Uterus (tissue), 4 donors: Measurements from ENCODE around the gene DPY30. TPM values are rescaled to one million over a fixed set of nuclear protein-coding genes. Genes with fewer than 3 reads are reported as not detected.

Experiments used
- DNase-seq, 2 donors: peaks; one replicate each; pipeline ENCODE4 v3.0.0-alpha.2; 2019 to 2020
- H3K27ac ChIP-seq, 2 donors: fragments of 200-600 bp; sonication (generic); 1 replicate in 1 of 2; 2 replicates in 1 of 2; pipeline ENCODE4 v1.5.1; 2016 to 2018
- H3K27me3 ChIP-seq, 2 donors: fragments of 200-600 bp; sonication (generic); one replicate each; pipeline ENCODE4 v1.5.1; 2018 to 2019; ENCODE audit warnings: control low read depth in 1 of 2
- H3K36me3 ChIP-seq, 2 donors: fragments of 200-600 bp; sonication (generic); one replicate each; pipeline ENCODE4 v1.5.1; 2019; ENCODE audit warnings: control low read depth in 1 of 2
- H3K4me1 ChIP-seq, 2 donors: fragments of 200-600 bp; sonication (generic); one replicate each; pipeline ENCODE4 v1.5.1; 2018 to 2019; ENCODE audit warnings: control low read depth in 1 of 2
- H3K4me3 ChIP-seq, 2 donors: fragments of 200-600 bp; sonication (generic); 1 replicate in 1 of 2; 2 replicates in 1 of 2; pipeline ENCODE4 v1.5.1; 2018 to 2019; ENCODE audit warnings: mild to moderate bottlenecking in 1 of 2
- H3K9me3 ChIP-seq, 2 donors: fragments of 200-600 bp; sonication (generic); one replicate each; pipeline ENCODE4 v1.5.1; 2019; ENCODE audit warnings: control low read depth in 1 of 2
- CTCF ChIP-seq, 4 experiments: fragments of 200-600 bp in 2 of 4; fragments of 450-650 bp in 2 of 4; sonication (generic) in 2 of 4; IDR thresholded peaks; one replicate each; pipeline ENCODE4 v1.5.1; 2016 to 2019; ENCODE audit warnings: antibody characterized with exemption in 4 of 4, mild to moderate bottlenecking in 2 of 4, moderate library complexity in 1 of 4
- POLR2A ChIP-seq, 2 donors: fragments of 450-650 bp; IDR thresholded peaks; one replicate each; pipeline ENCODE4 v1.6.1; 2016; ENCODE audit warnings: antibody characterized with exemption in 2 of 2, mild to moderate bottlenecking in 1 of 2, moderate library complexity in 1 of 2
- intact Hi-C: fragments of 100-400 bp; cut with DNase I; formaldehyde crosslinking; loops from one replicate; pipeline ENCODE4 v1.15.1; 2023; ENCODE audit warnings: low total_unique reads
- total RNA-seq, 4 donors: library from RNA; depleted of rRNA in 3 of 4; stranded (reverse); fragments of >200 nt in 3 of 4; gene quantifications; one replicate each; pipeline versions ENCODE4 v1.1.0 to v1.2.4, GENCODE V29; 2014 to 2023
- donor health status: DM: yes; HTN: yes; CAD: no.

The DPY30 gene
- total RNA-seq, 4 donors from 2014 or later = 37.1 to 165 (median 43.4) TPM

DNA sequence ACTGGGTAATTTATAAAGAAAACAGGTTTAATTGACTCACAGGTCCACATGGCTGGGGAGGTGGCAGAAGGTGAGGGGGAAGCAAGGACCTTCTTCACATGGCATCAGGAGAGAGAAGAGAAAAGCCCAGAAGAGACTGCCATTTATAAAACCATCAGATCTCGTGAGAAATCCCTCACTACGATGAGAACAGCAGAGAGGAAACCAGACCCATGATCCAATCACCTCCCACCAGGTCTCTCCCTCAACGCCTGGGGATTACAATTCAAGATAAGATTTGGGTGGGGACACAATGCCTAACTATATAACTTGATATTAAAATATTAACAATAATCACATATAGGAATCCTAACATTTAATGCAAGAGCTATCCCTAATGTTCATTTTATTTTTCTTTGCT, 60.6 kb downstream of the DPY30 start:
- Histone ChIP-seq H3K27ac (no peak overlapping the region), H3K9me3 (no peaks in the 10 kb centered on the region), H3K27me3 (no peaks in the 10 kb centered on the region), H3K4me3 (no peak overlapping the region), H3K4me1 (no peaks in the 10 kb centered on the region), H3K36me3 (no peaks in the 10 kb centered on the region)
- DNase-seq = no peak
- TF ChIP-seq CTCF (IDR thresholded peaks at IDR 0.05) = no peak
- no peak for TF ChIP-seq POLR2A (IDR thresholded peaks at IDR 0.05)
- intact Hi-C loops = no loop called here

DNA sequence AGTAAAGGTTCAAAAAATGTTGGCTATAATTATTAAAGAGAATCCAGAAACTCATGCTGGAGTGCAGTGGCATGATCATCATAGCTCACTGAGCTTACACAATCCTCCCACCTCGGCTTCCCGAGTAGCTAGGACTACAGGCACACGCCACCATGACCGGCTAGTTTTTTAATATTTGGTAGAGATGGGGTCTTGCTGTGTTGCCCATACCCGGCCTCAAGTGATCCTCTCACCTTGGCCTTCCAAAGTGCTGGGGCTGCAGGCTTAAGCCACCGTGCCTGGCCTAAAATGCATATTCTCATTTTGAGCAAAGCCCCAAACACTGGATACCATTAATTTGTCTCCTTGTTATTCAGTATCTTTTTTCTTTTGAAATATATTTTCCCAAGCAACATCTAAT, 61.2 kb downstream of the DPY30 start:
- no peak overlapping the region for H3K4me3 ChIP-seq
- H3K4me1 ChIP-seq = no peaks in the 10 kb centered on the region

More for the DNA sequence above, 61.2 kb downstream of the DPY30 start:
- TF ChIP-seq POLR2A (IDR thresholded peaks at IDR 0.05) (no peak), CTCF (IDR thresholded peaks at IDR 0.05) (no peak)
- no peak overlapping the region for H3K27ac ChIP-seq
- H3K27me3 ChIP-seq = no peaks in the 10 kb centered on the region
- intact Hi-C loops = no loop called here
- no peak for DNase-seq
- H3K9me3 ChIP-seq = no peaks in the 10 kb centered on the region
- H3K36me3 ChIP-seq = no peaks in the 10 kb centered on the region

Other genes with a start within 250 kb of the DPY30 start
- 10 to 100 TPM in 3 of 4 donors, 1 to 10 TPM in 1; 7.9 to 51.1 (median 23.3) TPM for gene MEMO1, start 28.8 kb downstream of the DPY30 start, total RNA-seq
- 10 to 100 TPM; 10.8 to 58.1 (median 21.4) TPM for gene SPAST, start 23.8 kb upstream of the DPY30 start, total RNA-seq
- gene SLC30A6, start 126.1 kb upstream of the DPY30 start, total RNA-seq = 100 to 1,000 TPM in 1 of 4 donors, 10 to 100 TPM in 2, 1 to 10 TPM in 1; 9.0 to 101 (median 34.4) TPM
- gene NLRC4, start 225.1 kb upstream of the DPY30 start, total RNA-seq = 1 to 10 TPM in 1 of 4 donors, under 1 TPM in 3; 0.26 to 1.5 (median 0.75) TPM
- 10 to 100 TPM in 3 of 4 donors, 1 to 10 TPM in 1; 5.9 to 75.9 (median 26.4) TPM for gene YIPF4, start 238.1 kb upstream of the DPY30 start, total RNA-seq